Activated CD8-positive, alpha-beta memory T cell treated with anti-CD3 and anti-CD28 coated beads for 24 hours (primary cell): ENCODE data around the gene POMT2.

Source experiments
- DNase-seq: peaks from one replicate; pipeline ENCODE4 v3.0.0-alpha.2; 2020

The POMT2 gene

GRCh38 chr14:77264466-77265186 is 56.1 kb downstream of the POMT2 start:
- DNase-seq: no peak

DNA sequence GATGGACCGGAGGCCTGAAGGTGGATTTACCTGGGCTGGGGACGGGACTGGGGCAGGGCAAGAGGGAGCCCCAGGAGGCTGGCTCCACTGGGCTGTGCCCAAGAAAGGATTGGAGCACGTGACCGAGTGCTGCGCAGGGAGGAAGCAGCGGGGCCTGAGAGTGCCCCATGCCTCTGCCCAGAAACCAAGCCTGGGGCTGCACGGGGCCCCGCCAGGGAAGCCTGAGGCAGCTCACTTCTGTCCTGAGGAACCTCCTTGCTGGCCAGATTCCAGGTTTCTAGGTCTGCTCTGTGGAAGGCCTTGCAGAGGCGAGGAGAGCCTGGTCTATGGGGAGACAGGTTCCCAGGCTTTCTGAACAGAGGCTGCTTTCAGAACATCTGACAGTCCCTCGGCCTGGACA is 60.1 kb downstream of the POMT2 start:
- no peak for DNase-seq

- no peak for DNase-seq
Observed at GRCh38 chr14:77260199-77260598, 60.5 kb downstream of the POMT2 start.

DNA sequence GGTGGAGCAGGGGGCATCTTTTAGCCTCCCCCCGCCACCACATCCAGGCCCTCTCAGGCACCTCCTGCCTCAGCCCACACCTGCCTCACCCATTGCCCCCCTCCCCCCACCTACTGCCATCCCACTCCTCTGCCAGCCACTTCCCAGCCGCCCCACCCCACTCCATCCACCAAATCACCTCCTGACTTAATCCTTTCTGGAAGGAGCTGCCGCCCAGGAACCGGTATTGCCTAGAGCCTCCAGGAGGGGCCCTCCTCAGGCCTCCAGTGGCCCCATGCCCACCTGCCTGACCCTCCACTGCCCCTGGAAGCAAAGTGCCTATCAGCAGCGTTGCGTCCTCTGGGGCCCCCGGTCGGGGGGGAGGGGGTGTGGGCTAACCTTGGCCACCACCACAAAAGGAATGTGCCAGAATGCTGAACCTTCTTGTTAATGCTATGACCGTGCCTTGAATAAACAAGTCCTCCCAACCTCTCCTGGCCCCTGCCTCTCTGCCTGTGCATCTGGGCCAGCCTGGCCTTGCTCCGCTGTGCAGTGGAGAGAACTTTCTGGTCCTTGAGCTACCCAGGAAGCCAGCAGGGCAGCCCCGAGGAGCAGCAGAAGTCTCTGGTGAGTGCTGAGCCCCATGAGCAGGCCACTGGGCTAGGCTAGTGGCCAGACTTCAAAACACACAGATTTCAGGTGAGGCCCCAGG is 61.5 kb downstream of the POMT2 start:
- no peak for DNase-seq

DNA sequence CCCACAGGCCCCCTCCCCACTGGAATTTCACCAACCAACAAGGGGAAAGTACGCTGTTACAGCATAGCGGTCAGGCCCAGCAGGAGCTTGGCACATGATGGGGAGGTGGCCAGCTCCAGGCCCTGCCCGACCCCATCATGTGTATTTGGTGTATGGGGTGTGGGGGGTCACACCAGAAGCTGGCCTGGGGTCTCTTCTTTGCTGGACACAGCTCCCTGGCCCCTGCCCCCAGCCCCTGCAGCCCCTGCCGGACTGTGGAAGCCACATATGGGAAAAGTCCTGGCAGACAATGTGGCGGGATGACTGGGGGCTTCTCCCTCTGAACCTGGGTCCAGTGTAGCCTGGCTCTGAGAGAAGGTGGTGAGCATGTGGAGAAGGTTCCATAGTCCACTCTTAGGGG is 62.1 kb downstream of the POMT2 start:
- no peak for DNase-seq

DNA sequence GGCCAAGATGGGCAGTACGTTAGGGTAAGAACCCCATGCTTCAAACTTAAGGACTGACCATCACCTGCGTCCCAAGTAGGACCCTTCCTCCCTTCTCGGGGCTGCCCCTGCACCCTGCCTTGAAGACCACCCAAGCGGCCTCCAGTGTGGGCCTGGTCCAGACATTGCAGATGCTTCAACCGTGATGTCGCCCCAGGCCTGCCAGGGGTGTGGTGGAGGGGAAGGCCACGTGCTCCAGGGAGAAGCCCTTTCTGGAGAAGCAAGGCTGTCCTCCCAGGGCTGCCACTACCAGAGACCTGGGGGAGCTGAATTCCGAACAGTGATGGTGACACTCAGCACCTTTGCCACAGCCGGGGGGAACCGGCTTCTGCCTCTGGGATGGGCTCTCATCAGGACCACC is 63.0 kb downstream of the POMT2 start:
- no peak for DNase-seq

- no peak for DNase-seq
Observed at GRCh38 chr14:77256694-77257093, 64.0 kb downstream of the POMT2 start.

GRCh38 chr14:77253333-77254190 is 67.1 kb downstream of the POMT2 start:
- DNase-seq: no peak

DNA sequence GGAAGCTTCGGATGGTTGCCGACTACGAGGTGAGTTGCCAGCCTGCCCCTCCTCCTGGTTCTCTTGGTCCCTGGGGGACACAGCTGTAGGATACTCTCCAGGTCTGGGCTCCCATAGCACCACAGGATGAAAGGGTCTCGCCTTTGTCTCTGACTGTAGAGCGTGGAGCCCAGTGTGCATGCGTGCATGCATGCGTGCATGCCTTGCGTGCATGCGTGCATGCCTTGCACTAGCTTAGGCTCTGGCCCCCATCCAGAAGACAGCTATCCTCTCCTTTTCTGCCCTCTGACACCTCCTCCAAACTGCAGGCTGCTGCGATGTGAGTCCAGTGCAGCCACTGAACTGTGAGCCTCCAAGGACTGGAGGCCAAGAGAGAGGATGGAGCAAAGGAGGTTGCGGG is 68.8 kb downstream of the POMT2 start:
- DNase-seq: no peak

- no peak for DNase-seq
Observed at GRCh38 chr14:77250927-77251326, 69.8 kb downstream of the POMT2 start.

- DNase-seq: no peak
Observed at GRCh38 chr14:77249286-77249685, 71.4 kb downstream of the POMT2 start.

DNA sequence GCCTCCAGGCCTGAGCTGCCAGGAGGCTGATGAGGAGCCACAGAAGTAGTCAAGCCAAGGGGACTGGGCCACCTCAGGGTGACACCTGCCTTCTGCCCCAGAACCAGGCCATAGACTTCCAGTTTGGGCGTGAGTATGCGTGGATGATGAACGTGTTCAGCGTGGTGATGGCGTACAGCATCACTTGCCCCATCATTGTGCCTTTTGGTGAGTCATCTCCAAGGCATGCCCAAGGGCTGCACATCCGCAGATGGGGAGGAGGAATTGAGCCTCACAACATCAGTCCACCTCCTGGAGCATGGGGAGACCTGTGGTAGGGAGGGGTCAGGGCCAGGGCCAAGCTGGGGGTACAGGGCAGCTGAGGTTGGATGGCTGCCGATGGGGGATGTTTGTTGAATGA is 72.0 kb downstream of the POMT2 start:
- no peak for DNase-seq

GRCh38 chr14:77246784-77247183 is 73.9 kb downstream of the POMT2 start:
- DNase-seq: no peak

- no peak for DNase-seq
Observed at GRCh38 chr14:77245820-77246219, 74.9 kb downstream of the POMT2 start.

- DNase-seq: no peak
Observed at GRCh38 chr14:77243853-77244252, 76.8 kb downstream of the POMT2 start.

DNA sequence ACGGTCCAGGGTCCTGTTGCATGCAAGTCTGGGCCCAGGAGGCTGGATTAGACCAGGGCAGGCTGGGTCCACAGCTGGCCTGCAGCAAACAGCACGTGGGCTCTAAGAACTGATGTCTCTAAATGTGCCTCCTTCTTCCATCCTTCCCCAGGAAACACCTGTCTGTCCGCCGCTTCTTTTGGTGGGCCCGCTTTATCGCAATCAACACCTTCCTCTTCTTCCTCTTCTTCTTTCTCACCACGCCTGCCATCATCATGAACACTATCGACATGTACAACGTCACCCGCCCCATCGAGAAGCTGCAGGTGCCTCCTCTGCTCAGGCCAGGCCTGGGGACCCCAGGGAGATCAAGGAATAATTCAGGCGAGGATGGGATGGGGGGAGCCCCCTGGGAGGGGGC is 77.9 kb downstream of the POMT2 start:
- no peak for DNase-seq

DNA sequence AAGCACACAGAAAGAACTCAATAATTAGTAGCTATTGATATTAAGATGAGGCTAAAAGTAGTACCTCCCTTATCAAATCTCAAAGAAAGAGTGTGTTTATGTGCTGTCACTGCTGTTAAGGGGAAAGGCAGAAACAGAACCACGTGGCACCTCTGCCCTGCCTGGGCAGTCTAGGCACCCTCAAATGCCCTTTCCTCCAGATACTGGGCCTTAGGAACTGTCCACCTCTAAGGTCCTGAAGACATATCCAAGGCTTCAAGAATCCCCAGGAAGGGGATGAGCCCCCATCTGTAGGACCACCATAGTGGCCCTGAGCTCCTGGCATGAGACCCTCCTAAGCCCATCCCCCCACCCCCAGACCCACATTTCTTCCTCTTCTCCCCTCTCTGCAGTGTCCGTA is 78.7 kb downstream of the POMT2 start:
- DNase-seq: no peak

GRCh38 chr14:77240336-77240915 is 80.3 kb downstream of the POMT2 start:
- no peak for DNase-seq

DNA sequence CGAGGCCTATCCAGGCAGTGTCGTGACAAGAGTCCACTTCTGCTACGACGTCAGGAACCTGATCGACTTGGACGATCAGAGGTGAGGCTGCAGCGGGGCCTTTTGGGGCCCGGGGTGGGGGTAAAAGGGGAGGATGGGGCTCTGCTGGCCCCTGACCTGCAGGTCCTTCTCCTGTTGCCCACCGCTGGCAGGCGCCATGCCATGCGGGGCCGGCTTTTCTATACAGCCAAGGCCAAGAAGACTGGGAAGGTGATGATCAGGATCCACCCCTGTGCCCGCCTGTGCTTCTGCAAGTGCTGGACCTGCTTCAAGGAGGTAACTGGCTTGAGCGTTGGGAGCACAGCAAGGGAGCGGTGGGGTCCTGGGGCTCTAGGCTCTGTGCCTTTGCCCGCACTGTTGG is 81.3 kb downstream of the POMT2 start:
- no peak for DNase-seq

DNA sequence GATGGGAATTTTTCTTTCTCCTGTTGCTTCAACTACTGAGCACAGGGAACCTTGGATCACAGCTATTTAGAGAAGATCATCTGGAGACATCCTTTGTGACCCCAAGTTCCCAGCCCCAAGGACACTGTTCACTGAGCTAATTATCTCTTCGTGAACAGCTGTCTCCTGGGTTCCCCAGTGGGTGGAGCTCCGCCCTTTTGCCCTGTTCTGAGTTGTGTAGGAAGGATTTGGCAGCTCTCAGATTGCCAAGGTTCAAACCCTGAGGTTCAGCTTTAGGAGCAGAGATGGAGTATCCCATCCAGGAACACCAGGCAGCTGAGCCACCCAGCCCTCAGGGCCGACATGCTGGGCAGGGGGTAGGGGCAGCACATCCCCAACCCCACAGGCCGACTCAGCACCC is 81.7 kb downstream of the POMT2 start:
- no peak for DNase-seq

GRCh38 chr14:77238356-77238755 is 82.3 kb downstream of the POMT2 start:
- DNase-seq: no peak

GRCh38 chr14:77236814-77237213 is 83.9 kb downstream of the POMT2 start:
- DNase-seq: no peak

GRCh38 chr14:77231721-77232120 is 89.0 kb downstream of the POMT2 start:
- no peak for DNase-seq

- no peak for DNase-seq
Observed at GRCh38 chr14:77230914-77231313, 89.8 kb downstream of the POMT2 start.
